Measurements from ENCODE around the gene CXCL16. TPM values are rescaled to one million over a fixed set of nuclear protein-coding genes. Genes with fewer than 3 reads are reported as not detected.

Gene CXCL16
- total RNA-seq, 1 donor from 2014 or later: 2.2 TPM

DNA sequence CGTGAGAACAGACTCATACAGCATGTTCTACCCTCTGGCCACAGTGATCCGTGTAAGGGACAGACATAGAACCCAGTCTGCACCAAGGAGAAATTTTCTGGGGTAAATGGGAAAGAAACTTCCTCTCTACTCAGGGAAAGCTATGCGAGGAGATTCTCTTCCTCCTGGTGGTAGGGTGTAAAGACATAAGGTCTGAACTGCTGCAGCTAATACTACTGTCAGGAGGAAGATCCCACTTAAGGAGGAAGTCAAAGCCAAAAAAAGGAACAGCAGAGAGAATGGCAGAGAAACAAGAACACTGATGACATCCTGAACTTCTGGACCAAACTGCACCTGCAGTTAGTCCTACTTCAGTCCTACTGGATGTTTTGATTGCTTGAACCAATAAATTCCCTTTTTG is 24.9 kb upstream of the CXCL16 start:
- no peak overlapping the region for H3K4me2 ChIP-seq (ENCODE audit: low read length)
- no peak overlapping the region for H3K4me3 ChIP-seq (ENCODE audit: insufficient read depth, low read depth, low read length)
- H3K4me3 Mint-ChIP-seq (ENCODE audit: unreplicated experiment): no peak overlapping the region

DNA sequence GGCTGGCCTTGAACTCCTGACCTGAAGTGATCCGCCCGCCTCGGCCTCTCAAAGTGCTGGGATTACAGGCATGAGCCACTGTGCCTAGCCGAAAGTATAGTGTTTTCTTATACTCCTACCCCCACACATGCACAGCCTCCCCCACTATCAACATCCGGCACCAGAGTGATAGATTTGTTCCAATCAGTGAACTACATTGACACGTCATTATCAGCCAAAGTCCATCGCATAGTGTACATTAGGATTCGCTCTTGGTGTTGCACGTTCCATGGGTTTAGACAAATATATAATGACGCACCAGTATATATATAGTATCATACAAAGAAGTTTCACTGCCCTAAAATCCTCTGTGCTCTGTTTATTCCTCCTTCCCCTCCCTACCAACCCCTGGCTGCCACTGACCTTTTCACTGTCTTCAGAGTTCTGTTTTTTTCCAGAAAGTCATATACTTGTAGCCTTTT is 20.1 kb upstream of the CXCL16 start:
- no peak for FAIRE-seq
- Histone ChIP-seq H3K4me1 (ENCODE audit: insufficient read depth, low read length) (no peaks in the 10 kb centered on the region), H3K27ac (ENCODE audit: low read depth, low read length) (no peak overlapping the region), H4K20me1 (ENCODE audit: insufficient read depth, low read length) (no peaks in the 10 kb centered on the region), H3K9ac (ENCODE audit: low read length) (no peak overlapping the region), H3K36me3 (ENCODE audit: insufficient read depth, low read length) (no peaks in the 10 kb centered on the region), H2AFZ (ENCODE audit: low read depth, low read length) (no peak overlapping the region), H3K4me3 (ENCODE audit: insufficient read depth, low read depth, low read length) (no peak overlapping the region), H3K27me3 (ENCODE audit: insufficient read depth, low read length) (peaks cover 5% of the 10 kb centered on the region), H3K4me2 (ENCODE audit: low read length) (no peak overlapping the region), H3K9me3 (ENCODE audit: insufficient read depth, low read depth, low read length) (no peaks in the 10 kb centered on the region), H3K79me2 (ENCODE audit: insufficient read depth, low read length) (no peaks in the 10 kb centered on the region)
- no peak overlapping the region for H3K4me3 Mint-ChIP-seq (ENCODE audit: unreplicated experiment)
- H3K27me3 Mint-ChIP-seq (ENCODE audit: low read depth, unreplicated experiment): peaks cover 19% of the 10 kb centered on the region
- no peaks in the 10 kb centered on the region for H3K36me3 Mint-ChIP-seq (ENCODE audit: low read depth, unreplicated experiment)
- no peaks in the 10 kb centered on the region for H3K9me3 Mint-ChIP-seq (ENCODE audit: unreplicated experiment)
- no peak for TF ChIP-seq EZH2 (IDR thresholded peaks at IDR 0.05; ENCODE audit: insufficient read depth, low read length)
- TF ChIP-seq, protein P1, sequence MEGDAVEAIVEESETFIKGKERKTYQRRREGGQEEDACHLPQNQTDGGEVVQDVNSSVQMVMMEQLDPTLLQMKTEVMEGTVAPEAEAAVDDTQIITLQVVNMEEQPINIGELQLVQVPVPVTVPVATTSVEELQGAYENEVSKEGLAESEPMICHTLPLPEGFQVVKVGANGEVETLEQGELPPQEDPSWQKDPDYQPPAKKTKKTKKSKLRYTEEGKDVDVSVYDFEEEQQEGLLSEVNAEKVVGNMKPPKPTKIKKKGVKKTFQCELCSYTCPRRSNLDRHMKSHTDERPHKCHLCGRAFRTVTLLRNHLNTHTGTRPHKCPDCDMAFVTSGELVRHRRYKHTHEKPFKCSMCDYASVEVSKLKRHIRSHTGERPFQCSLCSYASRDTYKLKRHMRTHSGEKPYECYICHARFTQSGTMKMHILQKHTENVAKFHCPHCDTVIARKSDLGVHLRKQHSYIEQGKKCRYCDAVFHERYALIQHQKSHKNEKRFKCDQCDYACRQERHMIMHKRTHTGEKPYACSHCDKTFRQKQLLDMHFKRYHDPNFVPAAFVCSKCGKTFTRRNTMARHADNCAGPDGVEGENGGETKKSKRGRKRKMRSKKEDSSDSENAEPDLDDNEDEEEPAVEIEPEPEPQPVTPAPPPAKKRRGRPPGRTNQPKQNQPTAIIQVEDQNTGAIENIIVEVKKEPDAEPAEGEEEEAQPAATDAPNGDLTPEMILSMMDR (IDR thresholded peaks at IDR 0.05; ENCODE audit: insufficient read depth, low read depth, low read length): no peak
- no peaks in the 10 kb centered on the region for H3K4me1 Mint-ChIP-seq (ENCODE audit: low read depth, unreplicated experiment)
- H3K27ac Mint-ChIP-seq (ENCODE audit: unreplicated experiment): no peak overlapping the region
- no peak for DNase-seq (ENCODE audit: low read depth)

More for the DNA sequence above, 24.9 kb upstream of the CXCL16 start:
- no peak for TF ChIP-seq EZH2 (IDR thresholded peaks at IDR 0.05; ENCODE audit: insufficient read depth, low read length)
- TF ChIP-seq, protein P1 (IDR thresholded peaks at IDR 0.05; ENCODE audit: insufficient read depth, low read depth, low read length): no peak
- Histone ChIP-seq H4K20me1 (ENCODE audit: insufficient read depth, low read length) (no peaks in the 10 kb centered on the region), H2AFZ (ENCODE audit: low read depth, low read length) (no peak overlapping the region), H3K27me3 (ENCODE audit: insufficient read depth, low read length) (peaks cover 5% of the 10 kb centered on the region), H3K36me3 (ENCODE audit: insufficient read depth, low read length) (no peaks in the 10 kb centered on the region), H3K9ac (ENCODE audit: low read length) (no peak overlapping the region), H3K27ac (ENCODE audit: low read depth, low read length) (no peak overlapping the region), H3K79me2 (ENCODE audit: insufficient read depth, low read length) (no peaks in the 10 kb centered on the region), H3K4me1 (ENCODE audit: insufficient read depth, low read length) (no peaks in the 10 kb centered on the region), H3K9me3 (ENCODE audit: insufficient read depth, low read depth, low read length) (no peaks in the 10 kb centered on the region)
- no peak for DNase-seq (ENCODE audit: low read depth)
- Mint-ChIP-seq H3K27ac (ENCODE audit: unreplicated experiment) (no peak overlapping the region), H3K36me3 (ENCODE audit: low read depth, unreplicated experiment) (no peaks in the 10 kb centered on the region), H3K27me3 (ENCODE audit: low read depth, unreplicated experiment) (peaks cover 18% of the 10 kb centered on the region), H3K4me1 (ENCODE audit: low read depth, unreplicated experiment) (no peaks in the 10 kb centered on the region), H3K9me3 (ENCODE audit: unreplicated experiment) (no peaks in the 10 kb centered on the region)
- no peak for FAIRE-seq

DNA sequence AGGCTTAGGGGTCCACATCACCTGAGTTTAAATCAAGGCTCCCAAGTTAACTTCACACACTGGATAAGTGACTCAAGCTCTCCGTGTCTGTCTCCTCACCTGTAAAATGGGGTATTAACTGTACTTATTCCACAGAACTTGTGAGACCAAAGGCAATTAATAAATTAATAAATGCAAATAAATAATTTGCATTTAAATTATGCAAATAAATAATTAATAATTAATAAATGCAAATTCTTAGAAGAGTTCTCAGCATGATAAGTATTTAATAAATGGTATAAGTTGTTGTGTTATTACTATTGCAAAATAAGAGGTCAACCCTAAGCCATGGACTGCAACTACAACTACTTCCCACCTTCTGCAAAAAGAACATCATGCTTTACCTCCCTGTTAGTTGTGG is 13.7 kb upstream of the CXCL16 start:
- Mint-ChIP-seq H3K4me1 (ENCODE audit: low read depth, unreplicated experiment) (no peaks in the 10 kb centered on the region), H3K4me3 (ENCODE audit: unreplicated experiment) (no peak overlapping the region), H3K36me3 (ENCODE audit: low read depth, unreplicated experiment) (no peaks in the 10 kb centered on the region), H3K27ac (ENCODE audit: unreplicated experiment) (no peak overlapping the region), H3K27me3 (ENCODE audit: low read depth, unreplicated experiment) (peaks cover 32% of the 10 kb centered on the region), H3K9me3 (ENCODE audit: unreplicated experiment) (no peaks in the 10 kb centered on the region)
- H3K4me3 ChIP-seq (ENCODE audit: insufficient read depth, low read depth, low read length): no peak overlapping the region
- no peak overlapping the region for H2AFZ ChIP-seq (ENCODE audit: low read depth, low read length)
- no peak overlapping the region for H3K4me2 ChIP-seq (ENCODE audit: low read length)
- no peak overlapping the region for H3K9ac ChIP-seq (ENCODE audit: low read length)
- H4K20me1 ChIP-seq (ENCODE audit: insufficient read depth, low read length): no peaks in the 10 kb centered on the region
- H3K9me3 ChIP-seq (ENCODE audit: insufficient read depth, low read depth, low read length): no peaks in the 10 kb centered on the region
- H3K4me1 ChIP-seq (ENCODE audit: insufficient read depth, low read length): no peaks in the 10 kb centered on the region
- peaks cover 23% of the 10 kb centered on the region for H3K27me3 ChIP-seq (ENCODE audit: insufficient read depth, low read length)
- no peak for FAIRE-seq
- TF ChIP-seq EZH2 (IDR thresholded peaks at IDR 0.05; ENCODE audit: insufficient read depth, low read length): no peak
- H3K36me3 ChIP-seq (ENCODE audit: insufficient read depth, low read length): no peaks in the 10 kb centered on the region
- no peak for DNase-seq (ENCODE audit: low read depth)
- H3K27ac ChIP-seq (ENCODE audit: low read depth, low read length): no peak overlapping the region
- H3K79me2 ChIP-seq (ENCODE audit: insufficient read depth, low read length): no peaks in the 10 kb centered on the region

All from astrocyte (in vitro differentiated cells and primary cell).